Measurements from ENCODE around the gene RSPH10B2. TPM values are rescaled to one million over a fixed set of nuclear protein-coding genes. Genes with fewer than 3 reads are reported as not detected.

RSPH10B2 gene
- total RNA-seq: 0.09 and 0.19 TPM in 2 replicates

GRCh38 chr7:6753964-6754363 is at the start of gene RSPH10B2:
TSS of gene RSPH10B2 (plus strand) at chr7:6754103. CDS start at chr7:6757678, 3,575 bp downstream.

DNA sequence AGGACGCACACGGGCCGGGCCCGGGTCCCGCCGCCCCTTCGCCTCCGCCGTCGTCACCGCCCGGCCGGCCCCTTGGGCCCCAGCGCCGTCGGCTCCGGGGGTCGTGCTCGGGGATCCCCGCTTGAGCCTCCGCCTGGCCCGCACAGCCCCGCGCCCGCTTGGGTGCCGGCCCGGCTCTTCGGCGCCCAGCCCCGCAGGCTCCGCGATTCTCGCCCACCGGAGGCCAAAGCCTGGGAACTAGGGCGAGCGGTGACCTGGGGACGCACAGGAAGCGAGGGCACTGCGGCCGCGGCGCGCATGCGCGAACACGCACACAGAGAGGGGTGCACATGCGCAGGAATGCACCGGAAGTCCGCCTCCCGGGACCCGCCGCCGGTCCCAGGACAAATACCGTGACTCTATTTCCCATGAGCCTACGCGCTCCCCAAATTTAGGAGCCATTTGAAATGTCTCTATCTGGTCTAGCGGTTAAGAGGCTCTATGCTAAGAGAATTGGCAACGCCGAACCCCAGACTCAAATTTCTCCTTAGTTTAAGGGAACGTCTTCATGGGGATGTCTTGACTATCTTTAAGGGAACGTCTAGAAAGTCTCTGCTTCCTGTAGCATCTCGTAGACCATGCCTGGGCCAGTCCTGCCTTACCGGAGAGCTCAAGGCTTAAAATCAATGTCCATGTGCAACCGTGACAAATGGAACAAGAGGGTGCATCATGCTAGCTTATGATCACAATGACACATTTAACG is 47.1 kb upstream of the RSPH10B2 start, which contains the start of gene ZNF12:
Gene ZNF12 (minus strand): TSS at position 282 of the 742 bp plus-strand sequence. CDS start 1,774 bp downstream, outside the sequence.

DNA sequence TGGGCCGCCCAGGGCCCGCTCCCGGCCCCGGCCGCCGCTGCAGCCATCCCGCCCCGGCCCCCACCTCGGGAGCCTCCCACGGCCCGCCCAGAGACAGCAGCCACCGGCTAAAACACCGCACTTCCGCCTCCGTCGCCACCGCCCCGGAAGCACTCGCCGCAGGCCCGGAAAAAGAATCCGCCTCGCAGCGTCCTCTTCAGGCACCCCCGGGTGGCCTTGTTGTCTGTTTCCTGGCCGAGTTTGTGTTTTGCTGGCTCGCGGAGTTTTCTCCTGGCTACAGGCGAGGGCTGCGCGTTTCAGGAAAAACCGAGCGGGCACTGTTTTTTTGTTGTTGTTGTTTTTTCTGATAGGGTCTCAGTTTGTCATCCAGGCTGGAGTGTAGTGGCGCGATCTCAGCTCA is 72.2 kb downstream of the RSPH10B2 start, which contains the start of gene CCZ1B:
Gene CCZ1B (minus strand): TSS at position 125 of the 400 bp plus-strand sequence. CDS start 78 bp downstream, at position 47.

Other genes with a start within 250 kb of the RSPH10B2 start
- under 0.01 TPM in 1 of 2 replicates, not detected in the other for gene GRID2IP, start 202.6 kb upstream of the RSPH10B2 start, total RNA-seq
- gene ZDHHC4, start 176.6 kb upstream of the RSPH10B2 start, total RNA-seq: 33.5 and 40.8 TPM in 2 replicates
- 8.5 and 11.5 TPM in 2 replicates for gene INTS15, start 164.1 kb upstream of the RSPH10B2 start, total RNA-seq
- 0.54 and 1.3 TPM in 2 replicates for gene ZNF853, start 138.5 kb upstream of the RSPH10B2 start, total RNA-seq
- 9.3 and 14.0 TPM in 2 replicates for gene ZNF316, start 116.8 kb upstream of the RSPH10B2 start, total RNA-seq
- gene ZNF12, start 47.2 kb upstream of the RSPH10B2 start, total RNA-seq: 13.3 and 16.1 TPM in 2 replicates
- gene CCZ1B, start 72.2 kb downstream of the RSPH10B2 start, total RNA-seq: 89.6 and 114 TPM in 2 replicates

Data from endothelial cell of coronary artery (primary cell).